PC-9 (cell line): Measurements from ENCODE around the gene CCR6. TPM values are rescaled to one million over a fixed set of nuclear protein-coding genes. Genes with fewer than 3 reads are reported as not detected.

Source experiments
- BruUV-seq: library from RNA; stranded (reverse); fragments of 400-500 nt; replicated peaks from 2 replicates; lab custom pipeline; 2021; lab: Mats Ljungman, UMichigan
- CTCF ChIA-PET: fragments of 300-600 bp; sonication (Branson Sonifier 250); formaldehyde crosslinking; loops from one replicate; lab custom pipeline; 2022; ENCODE audit warnings: antibody characterized with exemption; lab: Charles Lee
- POLR2A ChIA-PET: fragments of 300-600 bp; sonication (Branson Sonifier 250); formaldehyde crosslinking; loops from one replicate; lab custom pipeline; 2022; ENCODE audit warnings: antibody characterized with exemption; ENCODE audit not compliant: unreplicated experiment; lab: Charles Lee
- DNase-seq, 2 experiments: peaks; one replicate each; pipeline versions ENCODE4 v3.0.0 to v3.0.0-alpha.2; 2015 to 2022; ENCODE audit warnings: mixed read lengths in 1 of 2
- H2AFZ ChIP-seq: fragments of 200-600 bp; sonication (generic); 2 replicates; pipeline ENCODE4 v1.8.1; 2017; ENCODE audit warnings: antibody characterized with exemption
- H3F3A ChIP-seq: fragments of 200-600 bp; sonication (generic); 2 replicates; pipeline ENCODE4 v1.8.1; 2017; ENCODE audit warnings: antibody characterized with exemption, mild to moderate bottlenecking, low read depth; ENCODE audit not compliant: insufficient read depth
- H3K27ac ChIP-seq: fragments of 200-600 bp; sonication (generic); 2 replicates; pipeline ENCODE4 v1.6.1; 2016; ENCODE audit warnings: mixed run types
- H3K27me3 ChIP-seq: fragments of 200-600 bp; sonication (generic); 2 replicates; pipeline ENCODE4 v1.6.1; 2016; ENCODE audit warnings: low read depth, mixed run types; ENCODE audit not compliant: insufficient read depth
- H3K36me3 ChIP-seq: fragments of 200-600 bp; sonication (generic); 2 replicates; pipeline ENCODE4 v1.6.1; 2016; ENCODE audit warnings: low read depth, mixed run types
- H3K4me1 ChIP-seq: fragments of 200-600 bp; sonication (generic); replicated peaks from 2 replicates; pipeline ENCODE4 v1.6.1; 2016; ENCODE audit warnings: mixed run types; ENCODE audit not compliant: insufficient read depth
- H3K4me2 ChIP-seq: fragments of 200-600 bp; sonication (generic); 2 replicates; pipeline ENCODE4 v1.6.1; 2017; ENCODE audit warnings: mixed run types
- H3K4me3 ChIP-seq: fragments of 200-600 bp; sonication (generic); 2 replicates; pipeline ENCODE4 v1.6.1; 2016; ENCODE audit warnings: mixed run types
- H3K79me2 ChIP-seq: fragments of 200-600 bp; sonication (generic); 2 replicates; pipeline ENCODE4 v1.6.1; 2017; ENCODE audit warnings: low read depth, mixed run types
- H3K9me2 ChIP-seq: fragments of 200-600 bp; sonication (generic); 2 replicates; pipeline ENCODE4 v1.8.1; 2017; ENCODE audit warnings: mild to moderate bottlenecking; ENCODE audit not compliant: insufficient read depth
- H3K9me3 ChIP-seq: fragments of 200-600 bp; sonication (generic); 2 replicates; pipeline ENCODE4 v1.8.1; 2016; ENCODE audit warnings: low read depth; ENCODE audit not compliant: insufficient read depth
- H4K20me1 ChIP-seq: fragments of 200-600 bp; sonication (generic); 2 replicates; pipeline ENCODE4 v1.8.1; 2017; ENCODE audit not compliant: insufficient read depth
- EZH2 ChIP-seq: fragments of 200-600 bp; sonication (generic); IDR thresholded peaks from 2 replicates; pipeline ENCODE4 v1.8.0; 2017; ENCODE audit warnings: antibody characterized with exemption, low read depth
- intact Hi-C: fragments of 100-400 bp; cut with micrococcal nuclease; formaldehyde crosslinking; loops from one replicate; pipeline ENCODE4 v1.10.0; 2022; ENCODE audit not compliant: unreplicated experiment
- total RNA-seq: library from RNA; stranded (reverse); gene quantifications from 2 replicates; pipeline ENCODE4 v1.2.3, GENCODE V29; 2021
- TF ChIP-seq, protein P1 (sequence below): fragments of 200-600 bp; sonication (generic); conservative IDR thresholded peaks from 2 replicates; pipeline ENCODE4 v1.6.1; 2017; ENCODE audit warnings: mixed run types, antibody characterized with exemption, mild to moderate bottlenecking, moderate library complexity

Gene CCR6
- total RNA-seq, 1 experiment from 2014 or later = not detected

DNA sequence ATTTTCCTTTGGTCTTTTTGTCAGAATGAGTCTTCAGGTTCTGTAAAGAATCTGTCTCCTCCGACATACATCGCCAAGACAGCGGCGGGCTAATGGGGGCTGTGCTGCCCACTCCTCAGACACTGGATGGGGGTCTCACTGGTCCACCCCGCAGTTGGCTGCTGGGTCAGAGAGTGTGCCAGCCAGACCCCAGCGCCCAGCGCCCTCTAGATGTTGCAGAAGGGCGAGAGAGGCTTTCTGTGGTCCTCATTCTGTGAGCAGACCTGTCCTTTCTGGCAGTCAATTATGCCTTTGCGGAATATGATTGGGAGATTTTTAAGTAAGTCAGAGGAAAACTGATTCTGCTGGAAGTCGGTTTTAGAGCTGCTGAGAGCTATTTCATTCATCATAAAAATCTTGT lies 7.8 kb upstream of the CCR6 start:
- Histone ChIP-seq H3K27ac (no peak overlapping the region), H3K4me1 (no peaks in the 10 kb centered on the region), H3K4me3 (no peak overlapping the region), H3K4me2 (no peak overlapping the region), H4K20me1 (no peaks in the 10 kb centered on the region), H3K9me2 (no peaks in the 10 kb centered on the region), H3K9me3 (no peaks in the 10 kb centered on the region), H3K27me3 (peaks cover 83% of the 10 kb centered on the region), H3F3A (no peaks in the 10 kb centered on the region), H3K36me3 (no peaks in the 10 kb centered on the region), H3K79me2 (no peaks in the 10 kb centered on the region), H2AFZ (no peak overlapping the region)
- CTCF ChIA-PET = no interaction called here
- POLR2A ChIA-PET = no interaction called here
- no TSS peak for BruUV-seq
- intact Hi-C loops = no loop called here
- TF ChIP-seq, protein P1, sequence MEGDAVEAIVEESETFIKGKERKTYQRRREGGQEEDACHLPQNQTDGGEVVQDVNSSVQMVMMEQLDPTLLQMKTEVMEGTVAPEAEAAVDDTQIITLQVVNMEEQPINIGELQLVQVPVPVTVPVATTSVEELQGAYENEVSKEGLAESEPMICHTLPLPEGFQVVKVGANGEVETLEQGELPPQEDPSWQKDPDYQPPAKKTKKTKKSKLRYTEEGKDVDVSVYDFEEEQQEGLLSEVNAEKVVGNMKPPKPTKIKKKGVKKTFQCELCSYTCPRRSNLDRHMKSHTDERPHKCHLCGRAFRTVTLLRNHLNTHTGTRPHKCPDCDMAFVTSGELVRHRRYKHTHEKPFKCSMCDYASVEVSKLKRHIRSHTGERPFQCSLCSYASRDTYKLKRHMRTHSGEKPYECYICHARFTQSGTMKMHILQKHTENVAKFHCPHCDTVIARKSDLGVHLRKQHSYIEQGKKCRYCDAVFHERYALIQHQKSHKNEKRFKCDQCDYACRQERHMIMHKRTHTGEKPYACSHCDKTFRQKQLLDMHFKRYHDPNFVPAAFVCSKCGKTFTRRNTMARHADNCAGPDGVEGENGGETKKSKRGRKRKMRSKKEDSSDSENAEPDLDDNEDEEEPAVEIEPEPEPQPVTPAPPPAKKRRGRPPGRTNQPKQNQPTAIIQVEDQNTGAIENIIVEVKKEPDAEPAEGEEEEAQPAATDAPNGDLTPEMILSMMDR = no peak
- TF ChIP-seq EZH2 = no peak
- DNase-seq = no peak

- Histone ChIP-seq H3K9me3 (no peaks in the 10 kb centered on the region), H3K27ac (no peak overlapping the region), H4K20me1 (no peaks in the 10 kb centered on the region), H3K79me2 (no peaks in the 10 kb centered on the region), H3K36me3 (no peaks in the 10 kb centered on the region), H3K9me2 (no peaks in the 10 kb centered on the region), H3K4me3 (no peak overlapping the region), H2AFZ (no peak overlapping the region), H3F3A (no peaks in the 10 kb centered on the region), H3K4me2 (no peak overlapping the region), H3K27me3 (peaks cover 82% of the 10 kb centered on the region), H3K4me1 (no peaks in the 10 kb centered on the region)
- no TSS peak for BruUV-seq
- CTCF ChIA-PET = no interaction called here
- intact Hi-C loops = no loop called here
- no peak for DNase-seq
- POLR2A ChIA-PET = no interaction called here
- TF ChIP-seq, protein P1 = no peak
- no peak for TF ChIP-seq EZH2
Observed at GRCh38 chr6:167116109-167116837, 6.6 kb upstream of the CCR6 start.

- no peaks in the 10 kb centered on the region for H3K36me3 ChIP-seq
- no peaks in the 10 kb centered on the region for H3K9me3 ChIP-seq
- intact Hi-C loops = no loop called here
- DNase-seq = no peak
- H2AFZ ChIP-seq = no peak overlapping the region
- H3K4me2 ChIP-seq = no peak overlapping the region
- H3K27me3 ChIP-seq = peaks cover 82% of the 10 kb centered on the region
- CTCF ChIA-PET = no interaction called here
- H3K4me3 ChIP-seq = no peak overlapping the region
- no peaks in the 10 kb centered on the region for H3K4me1 ChIP-seq
- H3K9me2 ChIP-seq = no peaks in the 10 kb centered on the region
- H3K79me2 ChIP-seq = no peaks in the 10 kb centered on the region
- no peaks in the 10 kb centered on the region for H3F3A ChIP-seq
- BruUV-seq = no TSS peak
- H4K20me1 ChIP-seq = no peaks in the 10 kb centered on the region
- no peak overlapping the region for H3K27ac ChIP-seq
- POLR2A ChIA-PET = no interaction called here
- no peak for TF ChIP-seq EZH2
- TF ChIP-seq, protein P1 = no peak
Observed at GRCh38 chr6:167116838-167117228, 6.1 kb upstream of the CCR6 start.
